ENCODE data around the gene IL6.

- TF ChIP-seq CTCF (IDR thresholded peaks at IDR 0.05) (no peak), MAFK (IDR thresholded peaks at IDR 0.05; ENCODE audit: partially characterized antibody) (no peak), KDM1A (IDR thresholded peaks at IDR 0.05; ENCODE audit: low read depth) (no peak), ZFP36 (IDR thresholded peaks at IDR 0.05; ENCODE audit: borderline replicate concordance, partially characterized antibody) (no peak), REST (IDR thresholded peaks at IDR 0.05) (no peak), NFE2L2 (conservative IDR thresholded peaks at IDR 0.05; ENCODE audit: low read length) (no peak), CBX2 (IDR thresholded peaks at IDR 0.05; ENCODE audit: borderline replicate concordance, low read depth) (no peak)
Observed at GRCh38 chr7:22758576-22758975, 31.6 kb downstream of the IL6 start.

Measured in A549 (cell line).